SKM-1 (cell line): ENCODE results near the gene DCUN1D2.
"Not testable (repeated sequence)": the region's sequence is repeated elsewhere in the genome, so short reads cannot be mapped to it uniquely, and the experiment has no call there.

Experiments used
- DNase-seq: peaks from one replicate; lab custom pipeline; 2025; ENCODE audit not compliant: unreplicated experiment; lab: John Stamatoyannopoulos, UW

Gene DCUN1D2

GRCh38 chr13:113468472-113469201, 21.9 kb downstream of the DCUN1D2 start:
- no peak for DNase-seq

GRCh38 chr13:113468029-113468428, 22.5 kb downstream of the DCUN1D2 start:
- no peak for DNase-seq

- DNase-seq, result no peak
These were observed 24.1 kb downstream of the DCUN1D2 start for GRCh38 chr13:113466383-113466782.

GRCh38 chr13:113465300-113465699, 25.2 kb downstream of the DCUN1D2 start:
- DNase-seq, result no peak

- no peak for DNase-seq
These were observed 26.0 kb downstream of the DCUN1D2 start for GRCh38 chr13:113464476-113464875.

- no peak for DNase-seq
These were observed 29.3 kb downstream of the DCUN1D2 start for GRCh38 chr13:113461022-113461751.

GRCh38 chr13:113460599-113460998, 29.9 kb downstream of the DCUN1D2 start:
- DNase-seq, result no peak

- DNase-seq, result no peak
These were observed 30.4 kb downstream of the DCUN1D2 start for GRCh38 chr13:113460064-113460555.

GRCh38 chr13:113458253-113459065, 32.1 kb downstream of the DCUN1D2 start:
- no peak for DNase-seq

GRCh38 chr13:113457510-113457909, 33.0 kb downstream of the DCUN1D2 start:
- DNase-seq, result no peak

- no peak for DNase-seq
These were observed 34.3 kb downstream of the DCUN1D2 start for GRCh38 chr13:113456116-113456702.

GRCh38 chr13:113455384-113455783, 35.1 kb downstream of the DCUN1D2 start:
- no peak for DNase-seq

- no peak for DNase-seq
These were observed 35.6 kb downstream of the DCUN1D2 start for GRCh38 chr13:113454936-113455335.

GRCh38 chr13:113452942-113453901, 37.3 kb downstream of the DCUN1D2 start, which contains the start of gene ADPRHL1:
ADPRHL1 (minus strand) TSS chr13:113453488; CDS start chr13:113453437, 51 bp downstream.
- no peak for DNase-seq

- no peak for DNase-seq
These were observed 38.0 kb downstream of the DCUN1D2 start for GRCh38 chr13:113452466-113452865.

GRCh38 chr13:113451951-113452421, 38.5 kb downstream of the DCUN1D2 start:
- no peak for DNase-seq

- DNase-seq, result not testable (repeated sequence)
These were observed 39.5 kb downstream of the DCUN1D2 start for GRCh38 chr13:113450861-113451620.

- not testable (repeated sequence) for DNase-seq
These were observed 40.2 kb downstream of the DCUN1D2 start for GRCh38 chr13:113450348-113450744.
